ENCODE measurements around the gene ZNF222. TPM values are rescaled to one million over a fixed set of nuclear protein-coding genes. Genes with fewer than 3 reads are reported as not detected.

The ZNF222 gene
- total RNA-seq, 1 experiment from 2014 or later, result 6.2 TPM

DNA sequence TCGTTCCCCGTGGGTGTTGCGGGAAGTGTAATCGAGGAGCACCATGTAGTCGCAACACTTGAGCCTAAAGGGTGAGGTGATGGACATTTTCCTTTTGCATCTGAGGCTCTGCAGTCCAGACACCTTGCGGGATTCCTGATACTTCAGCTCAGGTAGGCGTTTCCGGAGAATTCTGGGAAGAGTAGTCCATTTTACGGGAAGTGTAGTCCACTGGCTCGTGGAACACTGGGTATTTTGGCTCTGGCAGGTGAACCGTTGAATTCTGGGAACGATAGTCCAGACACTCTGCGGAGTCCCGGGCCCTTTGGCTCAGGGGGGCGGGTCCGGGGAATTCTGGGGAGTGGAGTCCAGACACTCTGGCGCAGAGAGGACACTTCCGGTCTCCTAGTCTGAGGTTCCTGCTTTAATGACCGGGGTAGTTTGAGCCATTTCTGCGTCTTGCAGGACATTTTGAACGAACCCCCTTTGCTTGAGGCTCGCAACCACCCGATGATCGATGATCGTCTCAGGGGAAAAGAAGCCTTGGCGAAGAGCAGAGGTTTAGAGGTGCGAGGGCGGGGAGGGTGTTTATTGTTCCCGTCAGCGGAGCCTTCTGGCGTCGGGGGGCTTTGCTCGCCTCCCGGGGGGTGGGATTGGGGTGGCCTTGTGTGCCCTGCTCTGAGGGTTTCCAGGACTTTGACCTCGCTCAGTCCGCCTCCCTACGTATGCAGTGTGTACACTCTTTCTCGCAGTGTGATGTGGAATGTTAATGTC is 26.6 kb downstream of the ZNF222 start, which contains the start of gene ZNF223:
Gene ZNF223 (plus strand): TSS at position 387 of the 753 bp plus-strand sequence. CDS start 3,141 bp downstream, outside the sequence.
- peak; percentile 96 for DNase-seq (ENCODE audit: low read depth)

GRCh38 chr19:44055870-44056269 is 30.7 kb downstream of the ZNF222 start:
- DNase-seq (ENCODE audit: low read depth), result no peak

DNA sequence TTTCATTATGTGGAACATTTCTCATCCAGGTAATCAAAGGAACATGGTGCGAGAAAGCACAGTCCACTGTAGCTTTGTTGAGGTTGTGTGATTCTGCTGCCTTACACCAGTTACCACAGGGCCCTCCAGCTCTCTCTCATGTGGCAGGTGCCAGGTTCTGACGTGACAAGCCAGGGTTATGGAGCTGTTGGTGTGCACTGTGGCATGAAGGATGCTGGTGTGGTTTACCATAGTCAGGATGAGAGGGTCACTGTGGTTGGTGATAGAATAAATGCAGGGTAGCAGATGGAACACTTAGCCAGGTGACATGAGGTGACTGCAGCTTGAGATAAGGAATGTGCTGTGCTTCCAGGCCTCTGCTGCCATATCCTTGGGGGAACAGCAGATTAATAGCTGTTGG is 34.0 kb downstream of the ZNF222 start:
- no peak for DNase-seq (ENCODE audit: low read depth)

- DNase-seq (ENCODE audit: low read depth), result no peak
Measured at GRCh38 chr19:44061038-44061437, 35.9 kb downstream of the ZNF222 start.

DNA sequence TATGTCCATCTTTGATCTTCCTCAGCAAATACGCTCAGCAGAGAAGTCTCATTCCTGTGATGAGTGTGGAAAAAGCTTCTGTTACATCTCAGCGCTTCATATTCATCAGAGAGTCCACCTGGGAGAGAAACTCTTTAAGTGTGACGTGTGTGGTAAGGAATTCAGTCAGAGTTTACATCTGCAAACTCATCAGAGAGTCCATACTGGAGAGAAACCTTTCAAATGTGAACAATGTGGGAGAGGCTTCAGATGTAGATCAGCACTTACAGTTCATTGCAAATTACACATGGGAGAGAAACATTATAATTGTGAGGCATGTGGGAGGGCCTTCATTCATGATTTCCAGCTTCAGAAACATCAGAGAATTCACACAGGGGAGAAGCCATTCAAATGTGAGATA is 41.1 kb downstream of the ZNF222 start:
- DNase-seq (ENCODE audit: low read depth), result no peak

- no peak for DNase-seq (ENCODE audit: low read depth)
Measured at GRCh38 chr19:44069415-44069814, 44.2 kb downstream of the ZNF222 start.

DNA sequence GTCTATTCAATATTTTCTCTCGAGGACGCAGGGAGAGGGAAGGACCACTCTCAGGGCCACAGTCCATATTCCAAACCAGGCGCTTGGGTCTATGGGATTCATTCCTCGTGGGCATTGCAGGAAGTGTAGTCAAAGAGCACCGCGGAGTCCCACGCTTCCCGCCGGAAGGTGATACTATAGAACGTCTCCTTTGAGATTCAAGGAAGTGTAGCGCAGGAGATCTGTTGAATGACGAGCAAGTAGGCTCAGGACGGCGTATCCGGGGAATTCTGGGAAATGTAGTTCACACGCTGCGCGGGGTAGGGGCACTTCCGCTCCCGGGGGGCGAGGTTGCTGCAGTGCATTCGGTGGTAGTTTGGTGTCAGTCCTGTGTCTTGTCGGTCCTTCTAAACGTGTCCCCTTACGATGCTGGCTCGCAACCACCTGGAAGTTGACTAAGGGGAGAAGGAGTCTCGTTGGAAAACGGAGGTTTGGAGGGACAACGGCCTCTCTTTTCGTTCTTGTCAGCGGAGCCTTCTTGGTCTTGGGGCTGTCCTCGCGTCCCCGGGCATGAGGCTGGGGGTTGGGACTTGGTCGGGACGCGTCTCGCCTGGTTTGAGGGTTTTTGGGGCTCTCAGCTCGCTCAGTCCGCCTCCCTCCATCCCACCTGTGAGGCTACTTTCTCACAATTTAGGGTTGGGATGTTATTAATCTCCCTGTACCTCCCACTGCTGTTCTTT is 46.8 kb downstream of the ZNF222 start, which contains the start of gene ZNF284:
Gene ZNF284 (plus strand): TSS at position 336 of the 719 bp plus-strand sequence. CDS start 4,231 bp downstream, outside the sequence.
- peak; percentile 95 for DNase-seq (ENCODE audit: low read depth)

DNA sequence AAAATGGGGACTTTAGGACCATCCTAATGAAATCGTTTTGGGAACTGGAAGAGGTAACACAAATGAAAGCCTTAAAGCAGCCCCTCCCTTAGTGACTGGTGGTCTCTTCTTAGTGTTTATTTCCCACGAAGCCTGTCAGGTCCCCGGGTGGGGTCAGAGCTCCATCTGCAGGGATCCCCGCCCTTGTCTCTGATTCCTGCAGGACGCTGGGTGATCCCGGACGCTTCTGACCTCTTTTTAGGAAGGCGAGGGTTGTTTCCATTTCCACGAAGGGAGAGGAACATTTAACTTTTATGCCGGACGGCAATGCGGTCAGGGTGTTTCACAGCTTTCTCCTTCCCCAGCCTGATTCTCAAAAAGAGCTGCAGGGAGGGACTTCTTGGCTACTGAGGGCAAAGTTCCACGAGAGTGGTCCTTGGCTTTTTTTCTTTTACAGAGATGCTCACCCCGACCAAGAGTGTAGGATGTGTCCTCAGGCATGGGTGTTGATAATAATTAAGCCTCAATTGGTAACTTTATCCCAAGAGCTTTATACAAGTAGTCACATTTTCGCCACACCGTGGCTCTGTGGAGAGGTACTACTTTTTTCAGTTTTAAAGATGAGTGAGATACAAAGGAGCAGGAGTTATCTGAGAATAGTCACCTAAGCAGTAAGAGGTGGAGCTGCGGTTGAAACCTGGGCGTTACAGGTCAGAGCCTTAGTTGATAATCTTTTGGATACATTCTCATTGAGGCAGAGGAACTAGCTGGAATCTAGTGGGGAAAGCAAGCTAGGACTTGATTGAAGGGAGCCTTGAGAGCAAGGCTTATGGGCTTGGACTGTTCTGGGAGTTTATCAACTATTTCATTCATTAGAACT is 47.6 kb downstream of the ZNF222 start:
- DNase-seq (ENCODE audit: low read depth), result peak; percentile 20

DNA sequence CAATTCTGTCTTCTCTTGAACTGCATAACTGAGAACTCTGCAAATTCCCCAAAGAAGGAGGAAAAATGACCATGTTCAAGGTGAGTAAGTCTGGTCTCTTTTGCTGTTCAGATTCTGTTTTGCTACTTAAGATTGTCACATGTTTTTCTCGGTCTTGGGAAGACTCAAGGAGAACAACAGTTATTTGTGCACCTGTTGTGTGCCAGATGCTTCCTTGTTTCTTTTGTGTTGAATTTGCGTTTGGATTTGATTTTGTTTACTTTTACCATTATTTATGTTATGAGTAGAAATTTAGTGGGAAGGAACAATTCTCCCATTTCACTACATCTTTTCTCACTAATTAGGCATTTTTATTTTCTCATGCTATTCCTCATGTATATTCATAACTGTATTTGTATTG is 51.1 kb downstream of the ZNF222 start:
- no peak for DNase-seq (ENCODE audit: low read depth)

Other genes starting within 250 kb of the ZNF222 start
- gene KCNN4, start 244.4 kb upstream of the ZNF222 start, total RNA-seq (2014; rRNA removed; shearing (Covaris generic)), result 71.6 and 126 TPM in 2 replicates
- gene LYPD5, start 222.9 kb upstream of the ZNF222 start, total RNA-seq (2014; rRNA removed; shearing (Covaris generic)), result 0.24 and 0.59 TPM in 2 replicates
- gene ZNF283, start 198.1 kb upstream of the ZNF222 start, total RNA-seq (2014; rRNA removed; shearing (Covaris generic)), result 8.6 and 9.4 TPM in 2 replicates
- 1.2 and 1.4 TPM in 2 replicates for gene ZNF404, start 141.4 kb upstream of the ZNF222 start, total RNA-seq (2014; rRNA removed; shearing (Covaris generic))
- 14.3 and 20.1 TPM in 2 replicates for gene ZNF45, start 90.1 kb upstream of the ZNF222 start, total RNA-seq (2014; rRNA removed; shearing (Covaris generic))
- 5.2 TPM in 2 replicates for gene ZNF221, start 74.2 kb upstream of the ZNF222 start, total RNA-seq (2014; rRNA removed; shearing (Covaris generic))
- 4.6 and 6.0 TPM in 2 replicates for gene ZNF155, start 41.2 kb upstream of the ZNF222 start, total RNA-seq (2014; rRNA removed; shearing (Covaris generic))
- gene ZNF230, start 22.4 kb upstream of the ZNF222 start, total RNA-seq (2014; rRNA removed; shearing (Covaris generic)), result 4.8 and 5.0 TPM in 2 replicates
- 3.6 and 5.3 TPM in 2 replicates for gene ZNF223, start 26.7 kb downstream of the ZNF222 start, total RNA-seq (2014; rRNA removed; shearing (Covaris generic))
- gene ZNF284, start 46.8 kb downstream of the ZNF222 start, total RNA-seq (2014; rRNA removed; shearing (Covaris generic)), result 3.4 and 3.5 TPM in 2 replicates
- 13.2 and 15.7 TPM in 2 replicates for gene ZNF224, start 69.0 kb downstream of the ZNF222 start, total RNA-seq (2014; rRNA removed; shearing (Covaris generic))
- 3.1 and 4.1 TPM in 2 replicates for gene ZNF225, start 88.0 kb downstream of the ZNF222 start, total RNA-seq (2014; rRNA removed; shearing (Covaris generic))
- gene ZNF234, start 116.2 kb downstream of the ZNF222 start, total RNA-seq (2014; rRNA removed; shearing (Covaris generic)), result 6.7 and 7.0 TPM in 2 replicates
- 31.1 and 32.9 TPM in 2 replicates for gene ZNF226, start 139.7 kb downstream of the ZNF222 start, total RNA-seq (2014; rRNA removed; shearing (Covaris generic))
- 18.6 and 23.3 TPM in 2 replicates for gene ZNF227, start 187.2 kb downstream of the ZNF222 start, total RNA-seq (2014; rRNA removed; shearing (Covaris generic))
- gene ZNF233, start 234.5 kb downstream of the ZNF222 start, total RNA-seq (2014; rRNA removed; shearing (Covaris generic)), result 0.98 and 1.2 TPM in 2 replicates

All from RPMI7951 (cell line).